GM12874 (cell line): ENCODE measurements around the gene PTPRN2.

Experiments
- TF ChIP-seq, protein P1 (sequence below): IDR thresholded peaks from 2 replicates; pipeline ENCODE4 v1.5.1; 2011; ENCODE audit warnings: low read depth, mild to moderate bottlenecking, control low read depth, low read length, moderate library complexity; ENCODE audit not compliant: insufficient read depth

PTPRN2 gene

DNA sequence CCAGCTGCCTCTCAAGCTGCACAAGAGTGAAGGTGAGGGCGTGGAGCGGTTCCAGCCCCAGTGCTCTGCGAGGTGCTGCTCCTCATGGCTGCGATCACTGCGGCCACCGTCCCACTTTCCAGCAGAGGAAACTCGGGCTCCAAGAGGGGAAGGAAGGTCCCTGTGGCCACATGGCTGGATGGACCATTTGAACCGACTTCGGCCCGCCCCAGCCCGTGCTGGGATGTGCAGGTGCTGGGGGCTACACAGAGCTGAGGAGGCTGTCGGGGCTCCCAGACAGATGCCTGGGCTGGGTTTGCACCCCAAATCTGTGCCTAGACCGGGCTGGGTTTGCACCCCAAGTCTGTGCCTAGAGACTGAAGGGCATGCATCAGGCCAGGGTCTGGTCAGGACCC lies 1064.3 kb downstream of the PTPRN2 start:
- TF ChIP-seq, protein P1, sequence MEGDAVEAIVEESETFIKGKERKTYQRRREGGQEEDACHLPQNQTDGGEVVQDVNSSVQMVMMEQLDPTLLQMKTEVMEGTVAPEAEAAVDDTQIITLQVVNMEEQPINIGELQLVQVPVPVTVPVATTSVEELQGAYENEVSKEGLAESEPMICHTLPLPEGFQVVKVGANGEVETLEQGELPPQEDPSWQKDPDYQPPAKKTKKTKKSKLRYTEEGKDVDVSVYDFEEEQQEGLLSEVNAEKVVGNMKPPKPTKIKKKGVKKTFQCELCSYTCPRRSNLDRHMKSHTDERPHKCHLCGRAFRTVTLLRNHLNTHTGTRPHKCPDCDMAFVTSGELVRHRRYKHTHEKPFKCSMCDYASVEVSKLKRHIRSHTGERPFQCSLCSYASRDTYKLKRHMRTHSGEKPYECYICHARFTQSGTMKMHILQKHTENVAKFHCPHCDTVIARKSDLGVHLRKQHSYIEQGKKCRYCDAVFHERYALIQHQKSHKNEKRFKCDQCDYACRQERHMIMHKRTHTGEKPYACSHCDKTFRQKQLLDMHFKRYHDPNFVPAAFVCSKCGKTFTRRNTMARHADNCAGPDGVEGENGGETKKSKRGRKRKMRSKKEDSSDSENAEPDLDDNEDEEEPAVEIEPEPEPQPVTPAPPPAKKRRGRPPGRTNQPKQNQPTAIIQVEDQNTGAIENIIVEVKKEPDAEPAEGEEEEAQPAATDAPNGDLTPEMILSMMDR = no peak

DNA sequence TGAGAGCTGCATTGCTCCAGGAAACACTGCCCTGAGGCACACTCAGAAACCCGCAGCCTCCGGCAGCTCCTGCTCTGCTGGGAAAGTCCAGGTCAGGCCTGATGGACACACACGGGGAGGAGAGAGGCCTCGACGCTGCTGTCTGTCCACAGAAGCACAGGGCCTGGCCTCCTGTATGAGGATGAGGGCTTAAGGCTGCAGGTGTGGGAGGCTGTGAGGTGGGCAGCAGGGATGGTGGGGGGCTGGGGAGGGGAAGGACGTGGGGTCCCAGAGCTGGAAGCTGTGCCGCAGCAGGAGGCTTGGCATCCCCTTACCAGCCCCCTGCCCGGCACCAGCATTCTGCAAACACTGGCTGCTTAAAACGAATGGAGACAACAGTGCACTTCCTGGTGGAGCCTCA lies 1064.7 kb downstream of the PTPRN2 start:
- TF ChIP-seq, protein P1 = no peak

DNA sequence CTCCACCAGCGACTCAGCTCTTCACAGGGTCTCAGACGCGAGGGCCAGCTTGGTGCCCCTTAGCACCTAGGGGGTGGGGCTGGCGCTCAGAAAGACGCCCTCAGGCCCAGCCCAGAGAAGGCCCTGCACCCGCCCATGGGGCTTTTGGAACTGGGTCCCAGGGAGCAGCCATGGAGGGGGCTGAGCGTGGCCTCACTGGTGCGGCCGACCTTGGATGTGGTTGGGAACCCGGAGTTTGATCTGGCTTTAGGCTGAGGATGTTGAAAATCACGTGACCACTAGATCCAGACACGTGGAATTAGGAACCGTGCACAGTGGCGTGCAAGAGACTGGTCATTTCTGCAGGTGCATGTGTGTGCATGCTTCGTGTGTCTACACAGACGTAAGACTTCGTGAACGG lies 1065.4 kb downstream of the PTPRN2 start:
- TF ChIP-seq, protein P1 = no peak

DNA sequence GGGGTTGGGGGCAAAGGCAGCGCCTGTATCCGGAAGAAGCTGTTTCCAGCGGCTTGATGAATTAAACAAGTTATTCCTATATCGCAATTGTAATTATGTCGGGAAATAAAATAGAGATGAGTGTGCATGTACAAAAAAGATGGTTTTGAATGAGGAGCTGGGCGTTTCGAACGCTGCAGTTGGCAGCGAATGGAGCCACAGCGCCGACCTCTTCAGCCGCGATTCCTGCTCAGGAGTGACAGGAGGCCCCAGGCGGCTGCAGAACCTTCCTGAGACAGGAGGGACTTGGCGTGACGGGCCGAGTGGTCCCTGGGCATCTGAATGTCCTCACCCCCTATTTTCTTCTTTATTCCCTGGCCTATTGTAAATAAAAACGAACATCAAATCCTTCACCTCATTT lies 1065.9 kb downstream of the PTPRN2 start:
- TF ChIP-seq, protein P1 = no peak

DNA sequence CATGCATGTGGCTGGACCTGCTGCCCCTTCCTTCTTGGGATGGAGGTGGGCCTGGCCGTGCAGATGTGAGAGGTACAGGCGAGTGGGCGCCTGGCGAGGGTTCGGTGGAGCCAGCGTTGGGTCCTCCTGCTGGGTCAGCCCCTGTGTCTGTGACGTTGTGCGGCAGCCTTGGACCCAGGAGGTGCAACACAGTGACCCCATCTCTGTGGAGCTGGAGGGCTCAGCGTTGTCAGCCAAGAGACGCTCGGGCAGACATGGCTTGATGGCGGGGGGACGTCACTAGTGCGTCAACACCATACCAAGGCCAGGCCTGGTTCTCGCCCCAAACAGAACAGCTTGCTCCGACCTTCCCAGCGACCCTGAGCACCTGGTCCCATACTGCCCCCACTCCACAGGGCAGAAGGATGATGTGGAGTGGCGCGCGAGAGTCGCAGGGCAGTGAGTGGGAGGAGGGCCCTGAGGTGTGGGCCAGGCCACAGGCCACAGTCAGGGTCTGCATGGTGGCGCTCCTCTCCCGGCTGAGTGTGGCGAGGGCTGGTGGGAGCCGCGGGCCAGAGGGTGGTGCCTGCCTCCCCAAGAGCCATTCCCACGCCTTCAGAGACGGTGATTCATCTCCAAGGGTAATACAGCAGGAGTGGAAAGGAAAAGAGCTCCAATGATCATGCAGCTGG lies 1066.4 kb downstream of the PTPRN2 start:
- TF ChIP-seq, protein P1 = no peak

DNA sequence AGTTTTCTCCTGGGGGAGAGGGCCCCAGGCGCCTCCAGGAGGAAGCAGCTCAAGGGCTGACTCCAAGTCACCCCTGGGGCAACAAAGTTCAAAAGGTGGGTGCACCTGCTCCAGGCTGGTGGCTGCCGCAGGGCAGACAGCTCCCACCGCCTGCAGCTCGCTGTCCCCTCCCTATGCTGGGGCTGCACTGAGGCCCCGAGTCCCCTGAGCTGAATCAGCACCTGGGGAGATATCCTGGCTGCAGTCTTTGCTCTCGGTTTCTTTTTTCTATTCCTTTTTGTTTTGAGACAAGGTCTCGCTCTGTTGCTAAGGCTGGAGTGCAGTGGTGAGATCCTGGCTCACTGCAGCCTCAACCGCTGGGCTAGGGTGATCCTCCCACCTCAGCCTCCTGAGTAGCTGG lies 1067.4 kb downstream of the PTPRN2 start:
- TF ChIP-seq, protein P1 = no peak

DNA sequence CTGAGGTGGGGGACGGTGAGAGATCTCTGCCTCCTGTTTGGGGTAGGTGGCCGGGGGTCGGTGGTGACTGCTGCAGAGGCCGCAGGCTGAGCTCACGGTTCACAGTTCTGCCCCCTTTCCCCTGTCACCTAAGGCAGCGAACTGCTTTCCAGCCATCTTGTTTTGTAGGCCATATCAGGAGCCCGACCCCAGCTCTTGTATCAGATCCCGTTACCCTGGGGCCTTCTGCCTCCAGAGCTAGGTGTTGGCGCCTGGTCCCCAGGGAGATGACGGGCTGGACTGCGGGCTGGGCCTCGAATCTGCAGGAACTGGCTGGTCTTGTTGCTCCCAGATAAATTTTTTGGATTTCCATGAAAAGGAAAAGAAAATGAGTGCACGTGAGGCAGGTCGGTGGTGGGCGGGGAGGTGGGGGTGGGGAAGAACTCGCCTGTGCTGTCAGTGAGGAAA lies 1067.8 kb downstream of the PTPRN2 start:
- TF ChIP-seq, protein P1 = no peak

DNA sequence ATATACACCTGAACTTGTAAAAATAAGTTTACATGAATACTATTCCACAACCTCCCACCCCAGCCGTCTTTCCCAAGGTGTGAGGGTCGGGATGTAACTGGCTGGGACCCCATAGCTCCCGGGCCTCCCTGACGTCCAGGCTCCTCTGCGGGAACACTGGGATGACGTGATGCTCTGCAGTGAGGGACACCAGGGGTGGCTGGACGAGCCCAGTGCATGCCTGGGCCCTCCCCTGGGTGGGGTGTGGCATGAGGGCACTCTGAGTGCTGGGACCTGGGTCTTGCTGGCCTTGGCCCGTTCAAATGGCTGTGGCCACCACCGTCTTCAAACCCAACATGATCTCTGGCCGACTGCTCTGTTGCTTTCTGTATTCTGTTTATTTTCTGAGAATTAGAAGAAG lies 1068.4 kb downstream of the PTPRN2 start:
- TF ChIP-seq, protein P1 = no peak
